Amygdala (tissue), 56 donors: ENCODE results near the gene KIRREL1.

Experiments
- DNase-seq, 56 donors: peaks; one replicate each; lab custom pipeline; 2025; lab: John Stamatoyannopoulos, UW

The KIRREL1 gene

GRCh38 chr1:157993147-157993917 lies at the start of gene KIRREL1:
Gene KIRREL1, plus strand, starts transcription at chr1:157993645. Its CDS starts 32 bp downstream, at chr1:157993677.
- DNase-seq = peak in 7 of 56 donors; percentile 12 to 62 (median 22)

GRCh38 chr1:157944663-157945280 lies 48.7 kb upstream of the KIRREL1 start:
- DNase-seq = no peak

GRCh38 chr1:157948312-157949073 lies 45.0 kb upstream of the KIRREL1 start:
- DNase-seq = peak in 26 of 56 donors; percentile 2 to 69 (median 15)

GRCh38 chr1:157949074-157949354 lies 44.4 kb upstream of the KIRREL1 start:
- no peak for DNase-seq

DNA sequence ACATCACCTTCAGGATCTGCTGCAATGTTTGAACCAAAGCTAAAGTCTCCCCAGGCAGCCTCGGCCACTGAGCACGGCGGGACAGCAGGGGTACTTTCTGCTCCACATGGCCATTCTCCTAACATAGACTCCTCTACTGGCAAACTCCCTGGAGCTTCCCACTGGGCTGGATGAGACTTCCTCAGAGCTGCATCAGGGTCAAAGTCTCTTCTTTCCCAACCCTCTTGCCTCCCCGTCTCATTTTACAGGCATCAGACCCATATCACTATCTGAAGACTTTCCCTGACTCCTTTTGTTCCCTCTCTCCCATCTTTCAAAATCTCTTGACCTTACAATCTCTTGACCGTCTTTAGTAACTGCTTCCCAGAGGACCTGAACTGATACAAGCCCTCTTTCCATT lies 42.2 kb upstream of the KIRREL1 start:
- no peak for DNase-seq

- DNase-seq = no peak
These were observed 40.8 kb upstream of the KIRREL1 start for GRCh38 chr1:157952601-157953000.

DNA sequence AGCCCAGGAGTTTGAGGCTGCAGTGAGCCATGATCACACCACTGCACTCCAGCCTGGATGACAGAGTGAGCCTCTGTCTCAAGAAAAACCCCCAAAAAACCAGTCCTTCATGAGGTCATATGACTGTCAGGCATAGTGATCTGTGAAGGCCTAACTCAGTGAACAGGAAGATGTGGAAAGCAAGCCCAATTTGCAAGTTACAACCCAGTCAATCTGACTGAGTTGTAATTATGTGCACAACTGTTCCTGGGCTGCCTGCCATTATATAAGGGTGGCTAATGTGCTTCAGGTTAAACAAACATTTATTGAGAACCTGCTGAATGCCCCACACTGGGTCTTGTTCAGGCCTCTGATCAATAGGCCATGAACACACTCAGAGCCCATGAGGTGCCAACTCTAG lies 38.2 kb upstream of the KIRREL1 start:
- DNase-seq = no peak

- DNase-seq = no peak
These were observed 37.6 kb upstream of the KIRREL1 start for GRCh38 chr1:157955857-157956256.

DNA sequence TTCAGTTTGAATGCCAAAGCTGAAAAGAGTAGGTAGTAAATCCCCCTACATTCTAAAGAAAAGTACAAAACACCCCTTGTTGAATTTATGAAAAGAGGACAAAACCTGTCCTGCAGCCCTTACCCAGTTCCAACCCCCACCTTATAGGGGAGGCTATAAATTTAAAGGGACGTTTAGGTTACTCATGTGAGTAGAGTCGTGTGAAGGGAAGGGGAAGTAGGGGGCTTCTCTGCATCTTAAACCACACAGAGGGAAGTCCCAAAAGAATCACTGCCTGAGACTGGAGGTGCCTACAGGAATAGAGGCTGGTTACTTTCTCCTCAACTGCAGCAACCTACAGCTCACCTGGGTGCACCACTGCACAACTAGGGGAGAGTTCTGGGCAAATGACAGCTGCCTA lies 36.7 kb upstream of the KIRREL1 start:
- no peak for DNase-seq

DNA sequence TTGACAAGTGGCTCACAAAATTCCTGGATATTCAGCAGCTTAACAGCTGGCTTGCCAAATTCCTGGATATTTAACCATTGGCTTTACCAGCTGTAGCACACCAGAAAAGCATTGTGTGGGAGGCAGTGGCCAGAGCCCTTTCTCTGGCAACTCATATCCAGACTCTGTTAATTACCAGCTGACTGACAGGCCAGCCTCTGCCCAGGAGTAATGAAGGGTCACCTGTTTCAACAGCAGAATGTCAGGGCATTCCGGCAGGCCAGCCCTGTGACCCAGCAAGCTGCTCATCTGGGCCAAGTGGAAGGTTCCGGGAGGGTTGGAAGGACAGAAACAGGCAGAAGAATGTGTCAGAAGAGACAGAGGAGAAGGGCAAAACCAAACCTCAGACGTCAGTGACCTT lies 35.2 kb upstream of the KIRREL1 start:
- no peak for DNase-seq

DNA sequence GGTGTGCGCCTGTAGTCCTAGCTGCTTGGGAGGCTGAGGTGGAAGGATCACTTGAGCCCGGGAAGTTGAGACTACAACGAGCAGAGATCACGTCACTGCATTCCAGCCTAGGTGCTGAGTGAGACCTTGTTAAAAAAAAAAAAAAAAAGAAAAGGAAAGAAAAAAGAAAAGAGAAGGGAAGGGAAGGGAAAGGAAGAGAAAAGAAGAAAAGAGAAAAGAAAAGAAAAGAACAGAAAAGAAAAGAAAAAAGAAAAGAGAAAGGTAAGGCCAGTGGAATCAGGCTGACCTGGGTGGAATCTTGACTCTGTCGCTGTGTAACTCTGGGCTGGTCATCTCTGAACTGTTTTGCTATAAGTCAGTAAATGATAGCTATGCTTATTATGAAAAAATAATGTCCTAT lies 33.7 kb upstream of the KIRREL1 start:
- no peak for DNase-seq

DNA sequence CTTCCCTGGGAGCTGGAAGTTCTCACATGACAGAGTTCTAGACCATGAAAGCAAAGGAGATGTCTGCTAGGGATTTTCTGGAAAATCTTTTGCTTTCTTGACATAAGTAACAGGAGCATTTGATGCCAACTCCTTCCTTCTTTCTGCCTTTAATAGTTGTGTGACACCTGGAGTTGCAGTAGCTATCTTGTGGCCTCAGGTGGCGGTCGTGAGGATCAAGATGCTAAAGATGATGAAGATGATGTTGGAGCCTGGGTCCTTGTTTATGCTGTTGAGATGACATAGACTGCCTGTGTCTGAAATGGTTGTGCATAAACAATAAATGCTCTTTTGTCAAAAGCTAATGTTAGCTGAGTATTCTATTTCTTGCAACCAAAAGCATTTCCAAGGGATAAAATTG lies 32.7 kb upstream of the KIRREL1 start:
- no peak for DNase-seq

DNA sequence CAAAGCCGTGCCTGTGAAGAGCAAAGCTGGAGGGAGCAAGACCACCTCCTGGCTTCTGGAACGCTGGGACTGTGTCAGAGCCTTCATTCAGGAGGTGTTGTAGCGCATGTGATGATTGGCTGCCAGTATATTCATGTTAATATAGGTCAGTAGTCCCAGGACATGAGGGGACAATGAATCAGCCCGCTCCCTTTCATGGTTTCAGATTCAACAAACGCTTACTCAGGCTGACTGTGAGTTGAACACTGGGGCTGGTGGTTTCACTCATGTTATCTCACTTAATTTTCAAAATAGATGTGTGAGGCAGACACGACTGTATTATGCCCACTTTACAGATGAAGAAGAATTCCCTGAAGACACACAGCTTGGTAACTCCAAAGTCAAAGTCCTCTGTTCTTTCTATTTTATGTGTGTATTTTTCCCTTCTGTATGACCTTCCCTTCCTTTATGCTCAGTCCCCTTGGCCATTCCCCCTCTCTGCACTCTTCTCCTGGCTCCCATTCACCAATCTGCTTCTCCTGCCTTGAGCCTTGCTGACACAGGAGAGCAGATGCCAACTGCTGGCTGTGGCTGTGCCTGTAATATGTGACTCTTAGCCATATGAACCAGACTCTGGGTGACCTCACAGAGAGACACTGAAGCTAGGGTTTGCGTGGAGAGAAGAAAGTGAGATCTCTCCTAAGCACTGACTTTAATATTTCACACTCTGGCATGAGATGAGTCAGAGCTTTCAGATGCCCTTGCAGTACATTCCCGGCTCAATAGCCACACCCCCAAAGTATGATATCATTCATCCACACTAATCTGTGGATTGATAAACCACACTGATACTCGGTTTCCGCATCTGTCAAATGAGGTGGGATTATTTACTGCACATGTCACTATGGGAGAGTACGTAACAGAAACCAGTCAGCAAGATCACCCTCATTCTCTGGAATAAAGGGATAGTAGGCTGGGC lies 31.4 kb upstream of the KIRREL1 start:
- DNase-seq = no peak

GRCh38 chr1:157963713-157964112 lies 29.7 kb upstream of the KIRREL1 start:
- peak in 49 of 56 donors; percentile 4 to 79 (median 45) for DNase-seq

- no peak for DNase-seq
These were observed 27.9 kb upstream of the KIRREL1 start for GRCh38 chr1:157965584-157965983.

GRCh38 chr1:157966031-157966537 lies 27.4 kb upstream of the KIRREL1 start:
- no peak for DNase-seq

DNA sequence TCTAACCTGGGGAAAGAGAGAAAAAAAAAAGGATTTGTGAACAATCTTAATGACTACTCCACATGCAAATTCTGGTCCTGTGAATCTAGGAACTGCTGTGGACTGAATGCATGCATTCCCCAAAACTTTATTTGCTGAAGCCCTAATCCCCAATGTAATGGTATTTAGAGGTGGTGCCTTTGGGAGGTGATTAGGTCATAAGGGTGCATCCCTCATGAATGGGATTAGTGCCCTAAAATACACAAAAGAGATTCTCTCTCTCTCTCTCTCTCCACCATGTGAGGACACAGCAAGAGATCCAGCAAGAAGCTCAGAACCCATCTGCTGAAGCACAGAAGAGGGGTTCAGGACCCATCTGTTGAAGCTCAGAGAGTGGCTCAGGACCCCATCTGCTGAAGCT lies 26.2 kb upstream of the KIRREL1 start:
- DNase-seq = no peak

DNA sequence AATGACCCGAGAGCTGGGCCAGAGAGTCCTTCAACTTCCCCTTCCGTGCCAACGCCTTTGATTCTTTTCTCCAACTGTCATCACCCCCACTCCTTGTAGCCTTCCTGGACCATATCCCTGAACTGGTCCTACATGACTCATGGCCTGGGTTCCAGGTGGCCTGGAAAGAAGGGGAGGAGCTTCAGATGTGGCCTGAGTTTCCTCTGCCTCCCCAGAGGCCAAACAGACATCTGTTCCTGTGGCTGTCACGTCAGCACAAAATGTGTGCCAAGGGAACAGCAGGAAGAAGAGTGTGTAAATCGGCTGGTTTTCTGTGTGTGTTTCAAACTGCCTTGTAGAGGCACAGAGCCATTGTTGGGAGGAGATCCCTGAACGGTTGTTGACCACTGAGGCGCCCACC lies 24.9 kb upstream of the KIRREL1 start:
- DNase-seq = no peak

GRCh38 chr1:157968946-157969345 lies 24.5 kb upstream of the KIRREL1 start:
- DNase-seq = no peak
